ENCODE measurements around the gene ADGB.
"Not testable (repeated sequence)": the region's sequence is repeated elsewhere in the genome, so short reads cannot be mapped to it uniquely, and the experiment has no call there.

The ADGB gene

GRCh38 chr6:146770275-146770964, 171.6 kb downstream of the ADGB start:
- DNase-seq: no peak

- peak; percentile 44 for DNase-seq
These were observed 172.4 kb downstream of the ADGB start for GRCh38 chr6:146770965-146771735.

- no peak for DNase-seq
These were observed 176.4 kb downstream of the ADGB start for GRCh38 chr6:146775220-146775619.

GRCh38 chr6:146781836-146782235, 183.1 kb downstream of the ADGB start:
- no peak for DNase-seq

GRCh38 chr6:146785001-146785585, 186.3 kb downstream of the ADGB start:
- peak; percentile 56 for DNase-seq

GRCh38 chr6:146787876-146788508, 189.2 kb downstream of the ADGB start:
- no peak for DNase-seq

GRCh38 chr6:146790561-146791091, 191.9 kb downstream of the ADGB start:
- DNase-seq: no peak

GRCh38 chr6:146791930-146792329, 193.2 kb downstream of the ADGB start:
- DNase-seq: no peak

GRCh38 chr6:146793218-146793617, 194.4 kb downstream of the ADGB start:
- not testable (repeated sequence) for DNase-seq

GRCh38 chr6:146795479-146796133, 196.8 kb downstream of the ADGB start:
- no peak for DNase-seq

GRCh38 chr6:146803167-146803566, 204.4 kb downstream of the ADGB start:
- not testable (repeated sequence) for DNase-seq

GRCh38 chr6:146803601-146804000, 204.8 kb downstream of the ADGB start:
- DNase-seq: no peak

- no peak for DNase-seq
These were observed 207.0 kb downstream of the ADGB start for GRCh38 chr6:146805546-146806325.

GRCh38 chr6:146809014-146809413, 210.2 kb downstream of the ADGB start:
- not testable (repeated sequence) for DNase-seq

GRCh38 chr6:146812811-146813321, 214.1 kb downstream of the ADGB start:
- not testable (repeated sequence) for DNase-seq

- no peak for DNase-seq
These were observed 214.8 kb downstream of the ADGB start for GRCh38 chr6:146813554-146813953.

GRCh38 chr6:146814148-146814750, 215.5 kb downstream of the ADGB start:
- DNase-seq: no peak

- not testable (repeated sequence) for DNase-seq
These were observed 217.0 kb downstream of the ADGB start for GRCh38 chr6:146815511-146816462.

- DNase-seq: no peak
These were observed 221.0 kb downstream of the ADGB start for GRCh38 chr6:146819596-146820320.
